Ovary (tissue), 9 donors: ENCODE measurements around the gene MEAK7. TPM values are rescaled to one million over a fixed set of nuclear protein-coding genes. Genes with fewer than 3 reads are reported as not detected.

Experiments used
- DNase-seq, 5 donors: peaks; one replicate each; pipeline ENCODE4 v3.0.0-alpha.2; 2019 to 2020
- H3K27ac ChIP-seq, 2 donors: fragments of 200-600 bp; one replicate each; pipeline versions ENCODE4 v1.5.1 to v1.8.0; 2019 to 2022
- H3K27me3 ChIP-seq: fragments of 200-600 bp; one replicate; pipeline ENCODE4 v1.8.0; 2022
- H3K36me3 ChIP-seq: fragments of 200-600 bp; sonication (generic); one replicate; pipeline ENCODE4 v1.5.1; 2019
- H3K4me1 ChIP-seq: one replicate; pipeline ENCODE4 v1.8.1; 2013; ENCODE audit warnings: mild to moderate bottlenecking, moderate library complexity; ENCODE audit not compliant: insufficient read depth
- H3K4me3 ChIP-seq: fragments of 200-600 bp; sonication (generic); one replicate; pipeline ENCODE4 v1.5.1; 2017
- H3K9me3 ChIP-seq, 2 donors: fragments of 200-600 bp in 1 of 2; sonication (generic) in 1 of 2; one replicate each; pipeline versions ENCODE4 v1.5.1 to v1.8.1; 2013 to 2019; ENCODE audit warnings: mild to moderate bottlenecking in 1 of 2, moderate library complexity in 1 of 2
- EP300 ChIP-seq: sonication (generic); formaldehyde crosslinking; IDR thresholded peaks from one replicate; pipeline ENCODE4 v1.6.1; 2017; ENCODE audit warnings: antibody characterized with exemption
- POLR2A ChIP-seq: fragments of 450-650 bp; IDR thresholded peaks from one replicate; pipeline ENCODE4 v1.6.1; 2017; ENCODE audit warnings: antibody characterized with exemption, mild to moderate bottlenecking, moderate library complexity
- WGBS, 3 donors: extraction: QIAGEN DNeasy Blood & Tissue Kit in 1 of 3; methylation state at CpG; one replicate each; pipeline versions ENCODE4 v1.1.5 to v1.1.7; 2013 to 2017; 5-methylcytosine and 5-hydroxymethylcytosine counted together
- intact Hi-C, 4 donors: fragments of 100-400 bp; cut with DNase I; formaldehyde crosslinking; loops; one replicate each; pipeline versions ENCODE4 v1.11.0 to v1.15.1; 2022 to 2023
- polyA plus RNA-seq, 2 donors: library from polyadenylated mRNA; stranded (reverse); fragments of 200-250 nt in 1 of 2; fragments of 350-450 nt in 1 of 2; fragmentation: Illumina TruSeq in 1 of 2; extraction: RNeasy Lipid Tissue Mini Kit (QIAGEN cat#74804) in 1 of 2; gene quantifications; one replicate each; pipeline ENCODE4 v1.2.3, GENCODE V29; 2013 to 2014
- total RNA-seq, 7 donors: library from RNA; depleted of rRNA in 2 of 7; stranded (reverse); fragments of >200 nt in 2 of 7; fragmentation: NEBNext Ultra II Directional in 3 of 7; extraction: Animal tissue kit (Norgen Biotek cat#: 25700) in 3 of 7; gene quantifications; one replicate each; pipeline versions ENCODE4 v1.1.0 to v1.2.4, GENCODE V29; 2016 to 2023
- TF ChIP-seq, protein P1 (sequence below), 3 donors: fragments of 450-650 bp in 2 of 3; fragments of 200-600 bp in 1 of 3; IDR thresholded peaks; one replicate each; pipeline versions ENCODE4 v1.5.1 to v1.8.0; 2016 to 2022; ENCODE audit warnings: antibody characterized with exemption in 3 of 3, mild to moderate bottlenecking in 1 of 3
- donor health status: DM: no; HTN: no; CAD: no; lungs with moderate emphysema.
- donor health status: DM: no; HTN: no; CAD: no.
- donor health status: Bipolar disorder and iron deficiency.
- donor health status: DM: yes; HTN: yes; CAD: no.
- donor health status: DM: no; HTN: no; CAD: no.
- donor health status: DM: yes; HTN: yes; CAD: no.

Gene MEAK7
- total and polyA plus RNA-seq, 9 donors = 6.6 to 23.0 (median 17.2) TPM

DNA sequence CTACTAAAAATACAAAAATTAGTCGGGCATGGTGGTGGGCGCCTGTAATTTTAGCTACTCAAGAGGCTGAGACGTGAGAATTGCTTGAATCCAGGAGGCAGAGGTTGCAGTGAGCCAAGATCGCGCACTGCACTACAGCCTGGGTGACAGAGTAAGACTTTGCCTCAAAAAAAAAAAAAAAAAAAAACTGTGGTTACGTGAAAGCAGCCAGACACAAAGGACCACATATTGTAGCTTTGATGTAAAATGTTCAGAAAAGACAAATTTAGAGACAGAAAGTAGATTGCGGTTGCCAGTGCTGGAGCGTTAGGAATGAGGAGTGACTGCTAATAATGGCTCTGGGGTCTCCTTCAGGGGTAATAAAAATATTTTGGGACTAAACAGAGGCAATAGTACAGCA lies 4.0 kb upstream of the MEAK7 start:
- H3K9me3 ChIP-seq = no peaks in the 10 kb centered on the region
- TF ChIP-seq POLR2A = no peak
- TF ChIP-seq, protein P1, sequence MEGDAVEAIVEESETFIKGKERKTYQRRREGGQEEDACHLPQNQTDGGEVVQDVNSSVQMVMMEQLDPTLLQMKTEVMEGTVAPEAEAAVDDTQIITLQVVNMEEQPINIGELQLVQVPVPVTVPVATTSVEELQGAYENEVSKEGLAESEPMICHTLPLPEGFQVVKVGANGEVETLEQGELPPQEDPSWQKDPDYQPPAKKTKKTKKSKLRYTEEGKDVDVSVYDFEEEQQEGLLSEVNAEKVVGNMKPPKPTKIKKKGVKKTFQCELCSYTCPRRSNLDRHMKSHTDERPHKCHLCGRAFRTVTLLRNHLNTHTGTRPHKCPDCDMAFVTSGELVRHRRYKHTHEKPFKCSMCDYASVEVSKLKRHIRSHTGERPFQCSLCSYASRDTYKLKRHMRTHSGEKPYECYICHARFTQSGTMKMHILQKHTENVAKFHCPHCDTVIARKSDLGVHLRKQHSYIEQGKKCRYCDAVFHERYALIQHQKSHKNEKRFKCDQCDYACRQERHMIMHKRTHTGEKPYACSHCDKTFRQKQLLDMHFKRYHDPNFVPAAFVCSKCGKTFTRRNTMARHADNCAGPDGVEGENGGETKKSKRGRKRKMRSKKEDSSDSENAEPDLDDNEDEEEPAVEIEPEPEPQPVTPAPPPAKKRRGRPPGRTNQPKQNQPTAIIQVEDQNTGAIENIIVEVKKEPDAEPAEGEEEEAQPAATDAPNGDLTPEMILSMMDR (IDR thresholded peaks at IDR 0.05) = no peak
- no peak for TF ChIP-seq EP300
- no peaks in the 10 kb centered on the region for H3K27me3 ChIP-seq
- peaks cover 14% of the 10 kb centered on the region for H3K4me1 ChIP-seq
- no peak overlapping the region for H3K4me3 ChIP-seq
- no peak overlapping the region for H3K27ac ChIP-seq
- peak in 1 of 5 donors; percentile 29 for DNase-seq
- H3K36me3 ChIP-seq = no peaks in the 10 kb centered on the region
- 68 to 77% (median 71%) methylated on average over 8 of the region's 8 CpGs for WGBS, 3 donors
- intact Hi-C loops = no loop called here

DNA sequence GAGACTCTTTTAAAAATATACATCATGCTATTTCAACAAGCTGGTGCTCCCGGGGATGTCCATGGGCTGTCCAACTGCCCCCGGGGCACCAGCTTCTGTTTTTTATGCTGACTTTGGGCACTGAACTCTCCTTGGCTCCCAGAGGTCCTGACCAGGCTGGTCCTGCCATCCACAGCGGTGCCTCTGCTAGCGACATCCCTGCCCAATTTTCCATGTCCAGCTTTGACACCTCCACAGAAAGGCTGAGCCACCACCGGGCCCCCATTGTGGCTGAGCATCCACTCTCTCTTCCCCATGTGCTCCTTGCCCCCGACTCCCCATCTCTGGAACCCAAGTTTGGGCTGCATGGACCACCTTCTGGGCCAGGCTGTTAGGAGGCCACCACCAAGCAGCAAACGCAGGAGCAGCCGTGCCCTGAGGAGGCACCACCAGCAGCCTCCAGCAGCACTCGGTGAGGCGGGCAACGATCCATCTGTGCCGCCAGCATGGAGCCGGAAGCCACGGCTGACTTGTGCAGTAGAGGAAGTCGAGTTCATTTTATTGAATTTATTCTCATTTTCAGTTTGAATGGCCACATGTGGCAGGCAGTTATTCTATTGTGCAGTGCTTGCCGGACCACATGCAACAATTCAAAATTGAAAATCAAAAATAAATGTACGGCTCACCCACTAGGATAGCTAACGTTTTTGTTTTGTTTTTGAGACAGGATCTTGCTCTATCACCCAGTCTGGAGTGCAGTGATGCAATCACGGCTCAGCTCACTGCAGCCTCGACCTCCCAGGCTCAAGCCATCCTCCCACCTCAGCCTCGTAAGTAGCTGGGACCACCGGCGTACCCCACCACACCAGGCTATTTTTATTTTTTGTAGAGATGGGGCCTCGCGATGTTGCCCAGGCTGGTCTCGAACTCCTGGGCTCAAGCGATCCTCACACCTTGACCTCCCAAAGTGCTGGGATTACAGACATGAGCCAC lies 2.8 kb upstream of the MEAK7 start:
- DNase-seq = peak in 2 of 5 donors; percentile 29 to 41
- no peak overlapping the region for H3K4me3 ChIP-seq
- H3K4me1 ChIP-seq = peaks cover 14% of the 10 kb centered on the region
- intact Hi-C loops = no loop called here
- no peaks in the 10 kb centered on the region for H3K27me3 ChIP-seq
- 73 to 80% (median 80%) methylated on average over 26 to 27 of the region's 27 CpGs for WGBS, 3 donors
- no peaks in the 10 kb centered on the region for H3K9me3 ChIP-seq
- H3K27ac ChIP-seq = no peak overlapping the region
- H3K36me3 ChIP-seq = no peaks in the 10 kb centered on the region
- no peak for TF ChIP-seq POLR2A
- TF ChIP-seq, protein P1 (IDR thresholded peaks at IDR 0.05) = no peak
- no peak for TF ChIP-seq EP300

DNA sequence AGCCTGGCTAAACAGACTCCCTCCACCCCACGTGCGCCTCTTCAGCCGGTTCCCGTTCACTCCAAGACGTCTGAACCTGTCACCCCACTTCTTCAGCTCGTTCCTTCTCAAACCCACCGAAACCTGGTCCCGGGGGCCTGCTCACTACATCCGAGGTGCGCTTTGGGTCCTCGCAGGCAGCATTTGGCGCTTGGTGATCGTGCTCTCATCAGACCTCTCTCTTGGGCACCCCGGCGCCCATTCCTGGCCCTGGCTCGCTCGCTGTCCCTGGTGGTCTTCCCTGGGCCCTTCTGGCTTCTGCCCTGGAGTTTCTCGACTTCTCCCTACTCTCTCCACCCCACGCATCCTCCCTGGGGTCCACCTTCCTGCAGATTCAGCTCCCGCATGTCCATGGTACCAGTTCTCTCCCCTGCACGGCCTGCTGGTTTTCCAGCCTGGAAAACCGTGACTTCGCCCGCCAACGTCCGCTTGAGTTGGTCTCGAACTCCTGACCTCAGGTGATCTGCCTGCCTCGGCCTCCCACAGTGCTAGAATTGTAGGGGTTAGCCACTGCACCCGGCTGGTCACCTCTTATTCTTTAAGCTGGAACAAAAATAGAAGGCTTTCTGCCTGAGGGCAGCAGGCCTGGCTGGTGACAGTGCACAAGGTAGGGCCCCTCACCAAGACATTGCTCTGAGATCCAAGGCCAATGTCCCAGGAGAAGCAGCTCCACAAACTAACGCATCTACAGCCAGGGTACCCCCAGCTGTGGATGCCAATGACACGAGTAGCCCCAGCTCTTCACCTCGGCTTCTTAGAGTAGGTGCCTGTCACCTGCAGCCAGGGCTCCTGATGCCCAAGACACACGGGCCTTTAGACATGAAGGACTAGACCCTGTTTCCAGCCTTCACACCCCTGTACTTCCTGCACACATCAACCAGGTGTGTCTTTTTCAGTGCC lies 1.1 kb upstream of the MEAK7 start:
- peaks cover 13% of the 10 kb centered on the region for H3K4me1 ChIP-seq
- WGBS, 3 donors = 54 to 71% (median 55%) methylated on average over 32 to 33 of the region's 33 CpGs
- no peaks in the 10 kb centered on the region for H3K36me3 ChIP-seq
- H3K27ac ChIP-seq = peak overlapping the region; percentile 47 to 73
- H3K27me3 ChIP-seq = no peaks in the 10 kb centered on the region
- peak in 2 of 5 donors; percentile 52 to 54 for DNase-seq
- no peak for TF ChIP-seq POLR2A
- TF ChIP-seq EP300 = no peak
- TF ChIP-seq, protein P1 (IDR thresholded peaks at IDR 0.05) = no peak
- H3K9me3 ChIP-seq = no peaks in the 10 kb centered on the region
- H3K4me3 ChIP-seq = peak overlapping the region; percentile 59
- intact Hi-C loops = no loop called here

DNA sequence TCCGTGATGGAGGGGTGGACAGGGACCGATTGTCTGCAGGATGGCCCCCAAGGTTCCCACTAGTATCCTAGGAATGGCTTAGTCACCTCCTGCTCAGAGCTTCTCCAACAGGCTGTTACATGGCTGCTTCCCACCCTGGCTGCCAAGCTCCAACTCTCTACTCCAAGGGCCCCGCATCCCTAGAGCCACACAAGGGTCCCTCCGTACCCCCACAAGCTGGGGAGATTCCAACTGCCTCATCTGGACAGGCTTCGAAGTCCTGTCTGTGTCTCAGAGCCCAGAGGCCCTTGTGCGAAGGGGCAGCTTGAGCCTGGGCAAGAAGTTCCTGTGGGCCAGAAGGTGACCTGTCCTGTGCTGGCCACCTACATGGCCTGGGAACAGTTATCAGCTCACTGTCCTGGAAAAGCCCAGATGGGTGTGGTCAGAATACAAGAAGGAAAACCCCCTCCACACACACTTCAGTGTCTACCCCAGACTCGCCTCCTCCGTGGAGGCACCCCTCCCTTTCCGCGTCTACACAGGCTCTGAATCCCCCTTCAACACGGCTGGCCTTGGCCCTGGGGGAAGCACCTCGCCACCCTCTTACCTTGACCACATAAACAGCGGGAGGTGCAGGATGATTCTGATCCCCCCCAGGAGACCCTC lies 586 bp downstream of the MEAK7 start:
- intact Hi-C loops = no loop called here
- DNase-seq = peak in 1 of 5 donors; percentile 45
- Histone ChIP-seq H3K4me3 (peak overlapping the region; percentile 59), H3K27me3 (no peaks in the 10 kb centered on the region), H3K4me1 (peaks cover 10% of the 10 kb centered on the region), H3K36me3 (no peaks in the 10 kb centered on the region), H3K27ac (peak overlapping the region; percentile 60 to 73), H3K9me3 (no peaks in the 10 kb centered on the region)
- 21 to 31% (median 28%) methylated on average over 12 to 13 of the region's 13 CpGs for WGBS, 3 donors
- TF ChIP-seq EP300 = no peak
- TF ChIP-seq POLR2A = no peak
- TF ChIP-seq, protein P1 (IDR thresholded peaks at IDR 0.05) = no peak
